ENCODE data around the gene NPC1L1. TPM values are rescaled to one million over a fixed set of nuclear protein-coding genes. Genes with fewer than 3 reads are reported as not detected.

Gene NPC1L1
- total RNA-seq, 1 experiment from 2014 or later, result 0.15 TPM

DNA sequence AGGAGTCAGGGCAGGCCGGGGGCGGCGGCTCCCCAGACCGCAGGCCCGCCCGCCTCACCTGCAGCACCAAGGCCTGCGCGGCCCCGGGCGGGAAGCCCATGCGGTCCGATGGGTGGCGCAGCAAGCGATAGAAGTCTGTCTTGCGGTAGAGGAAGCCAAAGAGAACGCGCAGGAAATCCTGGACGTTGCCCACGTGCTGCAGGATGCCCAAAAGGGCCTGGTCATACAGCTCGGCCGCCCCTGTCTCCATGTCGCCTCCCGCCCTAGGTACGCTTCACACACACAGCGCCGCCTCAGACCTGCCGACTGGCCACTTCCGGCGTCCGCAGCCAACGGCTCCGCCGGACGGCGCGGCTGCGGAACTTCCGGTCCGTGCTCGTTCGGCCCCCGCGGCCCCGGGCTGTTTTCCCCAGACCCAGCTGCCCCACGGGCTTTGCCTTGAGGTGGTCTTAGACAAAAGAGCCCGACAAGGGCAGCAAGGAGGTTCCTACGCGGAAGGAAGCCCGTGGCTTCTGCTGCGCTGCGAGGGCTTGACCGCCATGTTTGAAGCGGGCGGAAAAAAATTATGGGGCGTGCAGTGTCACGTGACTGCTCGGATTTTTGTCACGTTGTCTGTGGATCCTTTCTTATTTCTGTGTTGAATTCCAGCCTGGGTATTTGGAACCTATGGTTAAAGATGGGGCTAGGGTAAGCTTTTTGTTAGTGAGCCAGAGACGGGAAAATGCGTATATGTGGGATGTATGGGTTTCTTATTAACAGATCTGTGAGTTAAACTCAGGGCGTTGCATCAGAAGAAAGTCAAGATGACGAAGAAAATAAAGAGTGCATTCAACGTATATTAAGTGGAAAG, 50.6 kb downstream of the NPC1L1 start, which contains the start of gene NUDCD3:
Gene NUDCD3, minus strand, starts transcription at position 308 of the 850 bp plus-strand sequence. Its CDS starts 58 bp downstream, at position 250.
- Mint-ChIP-seq H3K36me3 (no peaks in the 10 kb centered on the region), H3K4me3 (peak within 1 kb of the TSS; percentile 89), H3K4me1 (peaks cover 22% of the 10 kb centered on the region), H3K27ac (peak within 1 kb of the TSS; percentile 99), H3K27me3 (ENCODE audit: low read depth) (peaks cover 5% of the 10 kb centered on the region), H3K9me3 (no peaks in the 10 kb centered on the region)
- ATAC-seq (peak; percentile 91), DNase-seq (ENCODE audit: low spot score) (peak; percentile 83)
- CTCF ChIA-PET, result interaction anchor here (0.9 to 3.9 kb wide), 5 partner anchors 13 to 250 kb away, joined by 3 to 17 read pairs (median 5); no protein-coding TSS in a partner anchor
- POLR2A ChIA-PET, result interaction anchor here (1.5 kb wide), 1 partner anchor 92 kb away, joined by 3 read pairs; no protein-coding TSS in a partner anchor
- TF ChIP-seq NR1H2 (CRISPR knock-in tag; IDR thresholded peaks at IDR 0.05) (no peak), SMAD4 (CRISPR knock-in tag; IDR thresholded peaks at IDR 0.05) (0 out of 2 replicates have a peak, but pooled peaks have one; percentile 57), ZNF416 (CRISPR knock-in tag; IDR thresholded peaks at IDR 0.05) (no peak), CBFB (CRISPR knock-in tag; IDR thresholded peaks at IDR 0.05; ENCODE audit: low read depth) (no peak), NFATC4 (CRISPR knock-in tag; IDR thresholded peaks at IDR 0.05) (no peak), NFE2L1 (CRISPR knock-in tag; IDR thresholded peaks at IDR 0.05) (no peak; the same call in 1 of the 2 replicates), ZNF232 (CRISPR knock-in tag; IDR thresholded peaks at IDR 0.05) (no peak), ZNF671 (CRISPR knock-in tag; IDR thresholded peaks at IDR 0.05) (no peak), IRF2 (CRISPR knock-in tag; IDR thresholded peaks at IDR 0.05; ENCODE audit: borderline replicate concordance, low read depth) (no peak), RORB (CRISPR knock-in tag; IDR thresholded peaks at IDR 0.05) (no peak), CREM (CRISPR knock-in tag; IDR thresholded peaks at IDR 0.05) (peak; percentile 79), MXD4 (CRISPR knock-in tag; IDR thresholded peaks at IDR 0.05; ENCODE audit: borderline replicate concordance) (no peak), ZBTB21 (CRISPR knock-in tag; IDR thresholded peaks at IDR 0.05; ENCODE audit: borderline replicate concordance) (no peak), ZNF138 (CRISPR knock-in tag; conservative IDR thresholded peaks at IDR 0.05) (no peak)
- TF ChIP-seq, protein P1, sequence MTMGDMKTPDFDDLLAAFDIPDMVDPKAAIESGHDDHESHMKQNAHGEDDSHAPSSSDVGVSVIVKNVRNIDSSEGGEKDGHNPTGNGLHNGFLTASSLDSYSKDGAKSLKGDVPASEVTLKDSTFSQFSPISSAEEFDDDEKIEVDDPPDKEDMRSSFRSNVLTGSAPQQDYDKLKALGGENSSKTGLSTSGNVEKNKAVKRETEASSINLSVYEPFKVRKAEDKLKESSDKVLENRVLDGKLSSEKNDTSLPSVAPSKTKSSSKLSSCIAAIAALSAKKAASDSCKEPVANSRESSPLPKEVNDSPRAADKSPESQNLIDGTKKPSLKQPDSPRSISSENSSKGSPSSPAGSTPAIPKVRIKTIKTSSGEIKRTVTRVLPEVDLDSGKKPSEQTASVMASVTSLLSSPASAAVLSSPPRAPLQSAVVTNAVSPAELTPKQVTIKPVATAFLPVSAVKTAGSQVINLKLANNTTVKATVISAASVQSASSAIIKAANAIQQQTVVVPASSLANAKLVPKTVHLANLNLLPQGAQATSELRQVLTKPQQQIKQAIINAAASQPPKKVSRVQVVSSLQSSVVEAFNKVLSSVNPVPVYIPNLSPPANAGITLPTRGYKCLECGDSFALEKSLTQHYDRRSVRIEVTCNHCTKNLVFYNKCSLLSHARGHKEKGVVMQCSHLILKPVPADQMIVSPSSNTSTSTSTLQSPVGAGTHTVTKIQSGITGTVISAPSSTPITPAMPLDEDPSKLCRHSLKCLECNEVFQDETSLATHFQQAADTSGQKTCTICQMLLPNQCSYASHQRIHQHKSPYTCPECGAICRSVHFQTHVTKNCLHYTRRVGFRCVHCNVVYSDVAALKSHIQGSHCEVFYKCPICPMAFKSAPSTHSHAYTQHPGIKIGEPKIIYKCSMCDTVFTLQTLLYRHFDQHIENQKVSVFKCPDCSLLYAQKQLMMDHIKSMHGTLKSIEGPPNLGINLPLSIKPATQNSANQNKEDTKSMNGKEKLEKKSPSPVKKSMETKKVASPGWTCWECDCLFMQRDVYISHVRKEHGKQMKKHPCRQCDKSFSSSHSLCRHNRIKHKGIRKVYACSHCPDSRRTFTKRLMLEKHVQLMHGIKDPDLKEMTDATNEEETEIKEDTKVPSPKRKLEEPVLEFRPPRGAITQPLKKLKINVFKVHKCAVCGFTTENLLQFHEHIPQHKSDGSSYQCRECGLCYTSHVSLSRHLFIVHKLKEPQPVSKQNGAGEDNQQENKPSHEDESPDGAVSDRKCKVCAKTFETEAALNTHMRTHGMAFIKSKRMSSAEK (CRISPR knock-in tag; IDR thresholded peaks at IDR 0.05; ENCODE audit: borderline replicate concordance), result no peak
- TF ChIP-seq, protein P2, sequence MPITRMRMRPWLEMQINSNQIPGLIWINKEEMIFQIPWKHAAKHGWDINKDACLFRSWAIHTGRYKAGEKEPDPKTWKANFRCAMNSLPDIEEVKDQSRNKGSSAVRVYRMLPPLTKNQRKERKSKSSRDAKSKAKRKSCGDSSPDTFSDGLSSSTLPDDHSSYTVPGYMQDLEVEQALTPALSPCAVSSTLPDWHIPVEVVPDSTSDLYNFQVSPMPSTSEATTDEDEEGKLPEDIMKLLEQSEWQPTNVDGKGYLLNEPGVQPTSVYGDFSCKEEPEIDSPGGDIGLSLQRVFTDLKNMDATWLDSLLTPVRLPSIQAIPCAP (CRISPR knock-in tag; IDR thresholded peaks at IDR 0.05), result no peak
- TF ChIP-seq, protein P3, sequence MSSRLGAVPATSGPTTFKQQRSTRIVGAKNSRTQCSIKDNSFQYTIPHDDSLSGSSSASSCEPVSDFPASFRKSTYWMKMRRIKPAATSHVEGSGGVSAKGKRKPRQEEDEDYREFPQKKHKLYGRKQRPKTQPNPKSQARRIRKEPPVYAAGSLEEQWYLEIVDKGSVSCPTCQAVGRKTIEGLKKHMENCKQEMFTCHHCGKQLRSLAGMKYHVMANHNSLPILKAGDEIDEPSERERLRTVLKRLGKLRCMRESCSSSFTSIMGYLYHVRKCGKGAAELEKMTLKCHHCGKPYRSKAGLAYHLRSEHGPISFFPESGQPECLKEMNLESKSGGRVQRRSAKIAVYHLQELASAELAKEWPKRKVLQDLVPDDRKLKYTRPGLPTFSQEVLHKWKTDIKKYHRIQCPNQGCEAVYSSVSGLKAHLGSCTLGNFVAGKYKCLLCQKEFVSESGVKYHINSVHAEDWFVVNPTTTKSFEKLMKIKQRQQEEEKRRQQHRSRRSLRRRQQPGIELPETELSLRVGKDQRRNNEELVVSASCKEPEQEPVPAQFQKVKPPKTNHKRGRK (CRISPR knock-in tag; IDR thresholded peaks at IDR 0.05; ENCODE audit: borderline replicate concordance), result no peak
- TF ChIP-seq, protein P4, sequence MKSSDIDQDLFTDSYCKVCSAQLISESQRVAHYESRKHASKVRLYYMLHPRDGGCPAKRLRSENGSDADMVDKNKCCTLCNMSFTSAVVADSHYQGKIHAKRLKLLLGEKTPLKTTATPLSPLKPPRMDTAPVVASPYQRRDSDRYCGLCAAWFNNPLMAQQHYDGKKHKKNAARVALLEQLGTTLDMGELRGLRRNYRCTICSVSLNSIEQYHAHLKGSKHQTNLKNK (CRISPR knock-in tag; IDR thresholded peaks at IDR 0.05), result no peak
- TF ChIP-seq, protein P5, sequence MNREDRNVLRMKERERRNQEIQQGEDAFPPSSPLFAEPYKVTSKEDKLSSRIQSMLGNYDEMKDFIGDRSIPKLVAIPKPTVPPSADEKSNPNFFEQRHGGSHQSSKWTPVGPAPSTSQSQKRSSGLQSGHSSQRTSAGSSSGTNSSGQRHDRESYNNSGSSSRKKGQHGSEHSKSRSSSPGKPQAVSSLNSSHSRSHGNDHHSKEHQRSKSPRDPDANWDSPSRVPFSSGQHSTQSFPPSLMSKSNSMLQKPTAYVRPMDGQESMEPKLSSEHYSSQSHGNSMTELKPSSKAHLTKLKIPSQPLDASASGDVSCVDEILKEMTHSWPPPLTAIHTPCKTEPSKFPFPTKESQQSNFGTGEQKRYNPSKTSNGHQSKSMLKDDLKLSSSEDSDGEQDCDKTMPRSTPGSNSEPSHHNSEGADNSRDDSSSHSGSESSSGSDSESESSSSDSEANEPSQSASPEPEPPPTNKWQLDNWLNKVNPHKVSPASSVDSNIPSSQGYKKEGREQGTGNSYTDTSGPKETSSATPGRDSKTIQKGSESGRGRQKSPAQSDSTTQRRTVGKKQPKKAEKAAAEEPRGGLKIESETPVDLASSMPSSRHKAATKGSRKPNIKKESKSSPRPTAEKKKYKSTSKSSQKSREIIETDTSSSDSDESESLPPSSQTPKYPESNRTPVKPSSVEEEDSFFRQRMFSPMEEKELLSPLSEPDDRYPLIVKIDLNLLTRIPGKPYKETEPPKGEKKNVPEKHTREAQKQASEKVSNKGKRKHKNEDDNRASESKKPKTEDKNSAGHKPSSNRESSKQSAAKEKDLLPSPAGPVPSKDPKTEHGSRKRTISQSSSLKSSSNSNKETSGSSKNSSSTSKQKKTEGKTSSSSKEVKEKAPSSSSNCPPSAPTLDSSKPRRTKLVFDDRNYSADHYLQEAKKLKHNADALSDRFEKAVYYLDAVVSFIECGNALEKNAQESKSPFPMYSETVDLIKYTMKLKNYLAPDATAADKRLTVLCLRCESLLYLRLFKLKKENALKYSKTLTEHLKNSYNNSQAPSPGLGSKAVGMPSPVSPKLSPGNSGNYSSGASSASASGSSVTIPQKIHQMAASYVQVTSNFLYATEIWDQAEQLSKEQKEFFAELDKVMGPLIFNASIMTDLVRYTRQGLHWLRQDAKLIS (CRISPR knock-in tag; IDR thresholded peaks at IDR 0.05; ENCODE audit: borderline replicate concordance), result no peak
- TF ChIP-seq, protein P6, sequence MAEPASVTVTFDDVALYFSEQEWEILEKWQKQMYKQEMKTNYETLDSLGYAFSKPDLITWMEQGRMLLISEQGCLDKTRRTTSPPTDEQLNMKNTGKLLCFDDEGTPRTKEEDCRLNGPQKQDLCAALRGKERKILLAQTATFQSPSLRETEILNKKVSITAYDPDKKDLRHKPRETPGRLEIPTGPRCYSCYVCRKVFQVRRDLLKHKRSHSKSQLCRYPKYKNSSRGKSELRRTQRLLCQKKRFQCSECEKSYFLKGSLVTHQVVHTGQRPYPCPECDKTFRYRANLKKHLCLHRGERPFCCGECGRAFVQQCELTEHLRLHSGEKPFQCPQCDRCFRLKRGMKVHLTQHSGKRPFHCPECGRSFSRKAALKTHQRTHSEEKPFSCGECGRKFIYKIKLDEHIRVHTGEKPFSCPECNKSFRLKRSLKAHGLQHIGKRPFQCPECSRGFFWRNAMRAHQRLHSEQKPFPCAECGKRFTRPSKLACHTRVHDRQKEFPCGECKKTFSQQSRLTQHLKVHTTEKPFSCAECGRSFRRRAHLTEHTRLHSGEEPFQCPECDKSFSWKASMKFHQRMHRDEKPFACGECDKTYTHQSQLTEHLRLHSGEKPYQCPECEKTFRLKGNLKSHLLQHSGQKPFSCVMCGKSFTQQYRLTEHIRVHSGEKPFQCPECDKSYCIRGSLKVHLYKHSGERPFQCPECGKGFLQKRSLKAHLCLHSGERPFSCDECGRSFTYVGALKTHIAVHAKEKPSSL (CRISPR knock-in tag; conservative IDR thresholded peaks at IDR 0.05), result no peak
- TF ChIP-seq, protein P7, sequence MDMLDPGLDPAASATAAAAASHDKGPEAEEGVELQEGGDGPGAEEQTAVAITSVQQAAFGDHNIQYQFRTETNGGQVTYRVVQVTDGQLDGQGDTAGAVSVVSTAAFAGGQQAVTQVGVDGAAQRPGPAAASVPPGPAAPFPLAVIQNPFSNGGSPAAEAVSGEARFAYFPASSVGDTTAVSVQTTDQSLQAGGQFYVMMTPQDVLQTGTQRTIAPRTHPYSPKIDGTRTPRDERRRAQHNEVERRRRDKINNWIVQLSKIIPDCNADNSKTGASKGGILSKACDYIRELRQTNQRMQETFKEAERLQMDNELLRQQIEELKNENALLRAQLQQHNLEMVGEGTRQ (CRISPR knock-in tag; IDR thresholded peaks at IDR 0.05), result peak; percentile 96
